NCI-H446 treated with DMSO at 0.1 percent for 48 hours (cell line): ENCODE results near the gene GPR137B.
"Not testable (repeated sequence)": the region's sequence is repeated elsewhere in the genome, so short reads cannot be mapped to it uniquely, and the experiment has no call there.

Source experiments
- DNase-seq: peaks from one replicate; lab custom pipeline; 2025; lab: John Stamatoyannopoulos, UW

Gene GPR137B

DNA sequence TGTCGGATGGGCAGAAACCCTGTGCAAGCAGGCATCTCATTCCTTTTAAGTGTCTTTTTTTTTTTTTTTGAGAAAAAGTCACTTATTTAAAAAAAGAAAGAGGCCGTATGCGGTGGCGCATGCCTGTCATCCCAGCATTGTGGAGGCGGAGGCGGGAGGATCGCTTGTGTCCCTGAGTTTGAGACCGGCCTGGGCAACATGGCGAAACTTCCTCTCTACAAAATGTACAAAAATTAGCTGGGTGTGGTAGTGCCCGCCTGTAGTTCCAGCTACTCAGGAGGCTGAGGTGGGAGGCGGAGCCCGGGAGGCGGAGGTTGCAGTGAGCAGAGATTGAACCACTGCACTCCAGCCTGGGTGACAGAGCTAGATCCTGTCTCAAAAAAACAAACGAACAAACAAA is 1.7 kb downstream of the GPR137B start:
- no peak for DNase-seq

DNA sequence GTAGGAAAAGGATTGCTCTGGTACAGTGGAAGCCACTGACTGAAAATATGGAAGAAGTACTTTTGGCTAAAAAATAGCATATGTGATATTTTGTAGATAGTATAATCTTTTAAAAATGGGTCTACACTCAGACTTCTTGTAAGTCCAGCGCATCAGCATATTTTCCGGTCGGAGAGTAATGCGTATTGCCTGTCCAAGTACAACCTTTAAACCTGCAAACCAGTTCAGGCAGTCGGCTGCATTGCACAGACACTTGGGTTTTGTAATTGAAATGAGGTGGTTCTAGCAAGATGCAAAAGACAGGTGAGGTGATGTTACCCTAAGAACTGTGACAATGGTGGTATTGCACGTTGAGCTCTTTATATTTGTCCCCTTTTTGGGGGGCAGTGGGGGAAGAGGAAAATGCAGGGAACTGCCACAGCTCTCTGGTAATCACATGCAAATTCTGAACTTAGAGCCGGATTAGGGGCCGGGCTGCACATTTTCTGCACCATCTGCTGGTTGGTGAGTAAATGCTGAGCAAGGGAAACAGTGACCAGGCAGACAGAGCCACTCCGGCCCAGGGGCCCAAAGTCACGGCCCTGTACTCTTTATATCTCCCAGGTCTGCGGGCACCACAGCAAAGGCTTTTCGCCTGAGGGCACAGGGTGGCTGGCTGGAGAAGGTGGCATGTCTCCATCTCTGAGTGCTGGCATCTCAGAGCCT is 2.3 kb downstream of the GPR137B start:
- DNase-seq: no peak

DNA sequence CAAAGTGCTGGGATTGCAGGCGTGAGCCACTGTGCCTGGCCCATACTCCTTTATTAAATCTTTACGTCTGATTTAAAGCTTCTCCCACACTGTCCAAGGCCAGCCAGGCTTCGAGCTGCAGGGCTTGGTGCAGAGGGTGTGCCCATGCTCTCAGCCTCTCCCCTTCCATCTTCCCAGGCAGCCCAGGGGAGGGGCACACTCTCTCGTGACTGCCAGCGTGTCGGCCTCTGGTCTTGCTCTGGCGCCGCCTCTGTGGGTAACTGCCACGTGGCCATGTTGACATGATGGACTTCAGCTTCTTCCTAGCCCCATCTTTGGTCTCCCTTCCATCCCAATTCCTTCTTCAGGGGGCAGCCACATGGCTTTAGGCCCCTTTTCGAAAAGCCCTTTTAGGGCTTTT is 4.7 kb downstream of the GPR137B start:
- no peak for DNase-seq

DNA sequence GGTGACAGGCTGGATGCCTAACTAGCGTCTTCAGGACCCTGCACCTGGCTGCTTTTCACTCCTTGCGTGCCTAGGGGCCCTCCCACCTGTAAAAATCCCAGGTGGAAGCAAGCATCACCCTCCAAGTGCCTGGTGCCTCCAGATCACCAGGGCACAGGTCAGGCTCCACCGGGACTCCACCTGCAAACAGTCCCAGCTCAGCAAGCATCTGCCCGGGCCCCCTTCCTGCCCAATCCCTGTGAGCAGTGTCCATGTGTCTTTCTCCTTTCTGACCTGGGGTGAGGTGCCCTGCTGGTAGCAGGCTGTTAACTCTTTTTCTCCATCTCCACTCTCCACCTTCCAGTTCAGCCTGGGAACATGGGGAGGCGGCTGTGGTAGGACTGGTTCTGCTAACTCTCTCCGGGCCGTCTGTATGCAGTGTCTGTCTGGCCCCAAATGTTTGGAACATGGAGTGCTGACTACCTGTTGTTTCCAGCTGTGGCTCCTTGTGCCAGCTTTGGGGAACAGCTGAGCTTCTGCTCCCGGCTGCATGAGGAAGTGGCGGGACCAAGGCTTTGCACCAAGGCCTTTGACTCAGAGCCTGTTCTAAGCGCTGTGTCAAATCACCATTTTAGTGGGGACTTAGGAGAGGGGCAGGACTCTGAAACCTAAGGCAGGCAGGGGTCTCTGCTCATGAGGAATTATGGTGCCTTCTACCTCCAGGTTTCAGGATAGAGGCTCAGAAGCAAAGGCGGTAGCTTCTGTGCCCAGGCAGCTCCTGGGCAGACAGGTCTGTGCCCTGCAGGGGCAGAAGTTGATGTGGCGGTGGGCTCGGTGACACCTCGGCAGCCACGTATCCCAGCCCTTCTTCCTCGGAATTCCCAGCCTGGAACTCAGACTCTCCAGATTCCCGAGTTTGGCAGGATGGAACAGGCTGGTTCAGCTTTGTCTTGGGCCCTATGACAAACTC is 5.5 kb downstream of the GPR137B start:
- DNase-seq: no peak

DNA sequence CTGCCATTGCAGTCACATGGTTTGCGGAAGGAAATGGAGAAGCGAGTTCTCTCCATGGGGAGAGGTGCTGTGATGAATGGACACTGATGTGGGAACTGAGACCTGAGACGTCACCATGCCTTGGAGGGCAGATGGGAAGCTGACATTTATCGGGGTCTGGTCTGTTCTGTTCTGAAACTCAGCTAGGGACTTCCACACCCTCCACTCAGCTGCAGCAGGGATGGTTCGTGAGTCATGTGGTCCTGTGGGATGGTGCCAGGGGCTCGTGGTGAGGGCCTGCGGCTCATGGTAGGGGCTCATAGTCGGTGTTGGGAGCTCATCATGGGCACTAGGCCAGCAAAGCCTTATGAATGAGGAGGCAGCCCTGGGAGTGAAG is 6.1 kb downstream of the GPR137B start:
- no peak for DNase-seq

DNA sequence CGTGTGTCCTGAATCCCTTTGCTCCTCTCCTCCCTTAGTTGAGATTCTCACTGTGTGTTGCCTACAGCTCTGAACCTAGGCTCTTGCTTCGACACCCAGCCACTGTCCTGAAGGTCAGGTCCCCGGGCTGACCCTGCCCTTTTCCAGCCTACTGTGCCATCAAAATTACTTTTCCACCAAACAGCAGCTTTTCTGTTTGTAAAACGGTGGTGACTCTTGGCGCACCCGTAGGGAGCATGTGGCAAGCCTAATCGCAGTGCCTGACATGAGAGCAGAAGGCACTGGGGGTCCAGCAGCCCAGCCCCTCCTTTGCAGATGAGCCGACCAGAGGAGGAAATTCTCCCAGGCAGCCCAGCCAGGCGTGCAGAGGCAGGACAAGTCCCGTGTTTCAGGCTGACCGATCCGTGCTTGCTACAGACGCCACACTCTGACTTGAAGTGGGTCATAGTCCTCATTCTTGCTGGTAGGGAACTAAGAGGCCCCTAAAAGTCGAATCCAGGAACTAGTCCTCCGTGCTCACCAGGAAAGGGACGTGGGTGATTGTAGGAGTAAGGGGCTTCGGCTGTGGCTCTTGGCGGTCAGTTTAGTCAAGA is 6.8 kb downstream of the GPR137B start:
- no peak for DNase-seq

DNA sequence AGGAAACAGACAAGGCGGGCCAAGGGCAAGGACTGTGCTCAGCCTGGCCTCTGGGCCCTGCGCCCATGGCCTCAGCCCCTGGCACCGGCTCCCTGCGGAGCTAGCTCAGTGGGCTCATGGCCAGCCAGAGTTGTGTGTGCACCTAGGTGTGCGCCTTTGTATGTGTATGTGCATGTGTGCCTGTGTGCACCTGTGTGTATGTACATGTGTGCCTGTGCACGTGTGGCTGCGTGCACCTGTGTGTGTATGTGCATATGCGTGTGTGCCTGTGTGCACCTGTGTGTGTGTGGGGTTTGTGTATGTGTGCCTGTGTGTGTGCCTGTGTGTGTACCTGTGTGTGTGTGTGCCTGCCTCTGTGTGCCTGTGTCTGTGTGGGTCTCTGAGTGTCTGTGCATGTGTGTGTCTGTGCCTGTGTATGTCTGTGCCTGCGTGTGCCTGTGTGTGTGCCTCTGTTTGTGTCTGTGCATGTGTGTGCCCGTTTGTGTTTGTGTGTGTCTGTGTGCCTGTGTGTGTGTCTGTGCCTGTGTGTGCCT is 7.4 kb downstream of the GPR137B start:
- DNase-seq: no peak

DNA sequence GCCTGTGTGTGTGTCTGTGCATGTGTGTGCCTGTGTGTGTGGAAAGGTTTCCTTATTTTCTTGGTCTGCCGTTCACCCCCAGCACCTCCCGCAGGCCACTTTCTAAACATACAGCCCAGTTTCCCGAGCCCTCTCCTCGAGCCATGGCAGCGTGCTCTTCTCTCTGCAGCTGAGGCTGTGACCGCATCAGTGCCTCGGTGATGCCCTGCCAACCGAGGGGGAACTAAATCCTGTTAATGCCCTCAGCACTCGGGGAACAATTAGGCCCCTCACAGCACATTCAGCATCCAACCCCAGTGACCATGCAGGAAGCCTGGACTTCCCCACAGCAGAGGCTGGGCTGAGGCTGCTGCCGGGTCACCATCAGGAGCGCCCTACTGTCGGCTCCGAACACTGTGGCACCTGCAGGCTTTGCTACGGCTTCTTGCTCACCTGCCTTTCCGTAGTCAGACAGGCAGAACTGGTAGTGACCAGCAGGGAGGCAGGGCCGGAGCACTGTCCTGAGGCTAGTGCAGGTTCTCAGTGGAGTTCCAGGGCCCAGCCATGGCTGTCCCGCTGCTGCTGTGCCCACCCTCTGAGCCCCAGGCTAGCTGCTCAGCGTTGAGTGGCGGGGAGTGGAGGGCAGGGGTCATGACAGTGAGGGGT is 8.1 kb downstream of the GPR137B start:
- no peak for DNase-seq

DNA sequence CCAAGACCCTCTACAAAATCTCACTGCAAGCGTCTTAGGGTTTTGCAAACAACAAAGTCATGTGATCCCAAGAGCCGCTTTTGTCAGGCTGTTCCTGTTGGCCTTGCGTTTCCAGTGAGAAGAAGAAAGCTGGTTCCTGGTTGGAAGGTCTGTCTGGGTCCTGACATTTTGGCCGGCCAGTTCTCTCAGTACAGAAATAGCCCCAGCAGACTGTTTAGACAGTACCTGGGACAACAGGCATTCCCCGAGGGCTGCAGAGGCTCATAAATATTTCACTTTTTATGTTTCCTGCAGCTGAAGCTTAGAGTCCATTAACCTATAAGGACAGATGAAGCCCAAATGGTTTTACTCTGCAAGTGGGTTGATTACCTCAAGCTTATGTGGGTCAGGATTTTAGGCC is 8.6 kb downstream of the GPR137B start:
- DNase-seq: no peak

DNA sequence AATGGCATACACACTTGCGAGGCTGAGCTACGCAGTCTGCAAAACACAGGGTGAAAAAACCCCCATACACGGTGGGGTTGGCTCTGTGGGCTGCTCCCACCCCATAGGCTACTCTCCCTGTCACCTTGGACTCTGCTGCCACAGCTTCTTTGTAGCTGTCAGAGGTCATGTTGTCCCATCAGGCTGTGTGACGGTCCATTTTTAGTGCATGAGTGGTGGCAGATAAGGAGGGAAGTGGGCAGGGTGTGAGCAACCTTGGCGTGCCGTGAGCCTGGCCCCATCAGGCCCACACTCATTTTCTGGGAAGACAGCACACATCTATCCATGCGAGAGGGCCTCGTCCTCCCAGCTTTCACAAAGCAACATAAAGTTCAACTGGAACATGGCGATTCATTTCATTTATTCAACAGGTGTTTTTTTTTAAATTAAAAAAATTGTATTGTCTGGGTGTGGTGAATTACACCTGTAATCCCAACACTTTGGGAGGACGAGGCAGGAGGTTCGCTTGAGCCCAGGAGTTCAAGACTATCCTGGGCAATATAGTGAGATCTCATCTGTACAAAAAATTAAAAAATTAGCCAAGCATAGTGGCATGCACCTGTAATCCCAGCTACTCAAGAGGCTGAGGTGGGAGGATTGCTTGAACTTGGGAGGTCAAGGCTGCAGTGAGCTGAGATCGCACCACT is 9.5 kb downstream of the GPR137B start:
- DNase-seq: no peak

DNA sequence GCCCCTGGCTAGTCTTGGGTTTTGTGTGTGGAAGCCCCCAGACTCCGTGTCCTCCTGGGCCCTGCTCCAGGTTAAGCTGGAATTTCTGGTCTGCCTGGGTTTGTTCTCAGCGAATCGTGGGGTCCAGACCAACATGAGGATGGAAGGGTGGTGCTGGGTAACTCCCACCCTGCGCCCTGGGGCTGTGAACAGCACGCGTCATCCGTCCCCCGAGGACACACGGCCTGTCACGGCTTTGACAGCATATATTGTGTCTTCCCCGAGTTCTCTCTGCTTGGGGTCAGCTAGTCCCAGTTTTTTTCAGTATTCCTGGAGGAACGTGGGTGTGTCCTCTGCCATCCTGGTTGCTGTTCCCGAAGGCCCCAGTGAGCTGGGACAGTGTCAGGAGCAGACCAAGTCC is 11.8 kb downstream of the GPR137B start:
- no peak for DNase-seq

DNA sequence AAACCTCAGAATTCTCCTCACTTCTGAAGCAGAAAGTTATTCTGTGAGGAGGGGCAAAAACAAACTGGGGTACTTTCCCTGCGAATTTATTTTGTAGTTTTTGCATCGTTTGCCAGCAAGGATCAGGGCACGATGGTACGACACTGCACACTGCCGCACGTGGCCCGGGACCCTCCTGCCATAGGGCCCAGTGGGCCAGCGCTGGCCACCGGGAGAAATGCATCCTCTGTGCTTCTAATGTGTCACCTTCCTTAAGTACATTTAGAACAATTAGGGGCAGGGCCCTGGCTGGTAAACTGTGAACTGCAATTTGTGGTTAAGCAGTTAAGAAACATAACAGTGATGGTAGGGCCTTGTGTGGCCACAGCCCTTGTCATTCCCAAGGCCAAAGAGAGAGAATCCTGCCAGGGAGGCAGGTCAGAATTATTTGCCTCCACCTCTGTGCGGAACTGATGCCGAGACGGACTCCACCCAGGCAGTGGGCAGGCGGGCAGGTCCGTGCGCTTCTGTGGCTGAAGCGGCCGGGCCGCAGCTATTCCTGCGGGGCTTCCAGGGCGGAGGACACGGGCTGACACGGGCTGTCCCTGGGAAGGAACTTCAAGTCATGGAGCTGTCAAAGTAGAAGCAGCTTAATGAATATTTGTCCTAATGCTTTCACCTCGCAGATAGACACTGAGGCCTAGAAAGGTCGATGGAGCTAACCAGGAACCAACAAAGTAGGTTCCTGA is 12.5 kb downstream of the GPR137B start:
- DNase-seq: no peak

DNA sequence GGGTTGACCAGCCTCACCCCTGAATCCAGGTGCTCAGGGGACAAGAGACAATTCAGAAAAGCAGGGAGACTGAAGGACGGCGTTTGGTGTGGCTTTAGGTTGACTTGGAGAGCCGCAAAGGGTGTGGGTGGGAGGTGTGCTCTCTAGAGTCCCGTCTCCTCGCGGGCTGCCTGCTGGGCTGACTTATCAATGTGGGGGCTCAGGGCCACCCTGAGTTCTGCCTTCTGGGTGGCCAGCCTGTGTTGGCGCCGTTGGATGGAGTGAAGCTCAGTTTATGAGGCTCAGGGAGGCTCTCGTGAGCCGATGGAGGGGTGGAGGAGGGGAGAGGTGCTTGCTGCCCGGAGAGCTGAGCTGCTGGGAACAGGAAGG is 13.0 kb downstream of the GPR137B start:
- DNase-seq: no peak

DNA sequence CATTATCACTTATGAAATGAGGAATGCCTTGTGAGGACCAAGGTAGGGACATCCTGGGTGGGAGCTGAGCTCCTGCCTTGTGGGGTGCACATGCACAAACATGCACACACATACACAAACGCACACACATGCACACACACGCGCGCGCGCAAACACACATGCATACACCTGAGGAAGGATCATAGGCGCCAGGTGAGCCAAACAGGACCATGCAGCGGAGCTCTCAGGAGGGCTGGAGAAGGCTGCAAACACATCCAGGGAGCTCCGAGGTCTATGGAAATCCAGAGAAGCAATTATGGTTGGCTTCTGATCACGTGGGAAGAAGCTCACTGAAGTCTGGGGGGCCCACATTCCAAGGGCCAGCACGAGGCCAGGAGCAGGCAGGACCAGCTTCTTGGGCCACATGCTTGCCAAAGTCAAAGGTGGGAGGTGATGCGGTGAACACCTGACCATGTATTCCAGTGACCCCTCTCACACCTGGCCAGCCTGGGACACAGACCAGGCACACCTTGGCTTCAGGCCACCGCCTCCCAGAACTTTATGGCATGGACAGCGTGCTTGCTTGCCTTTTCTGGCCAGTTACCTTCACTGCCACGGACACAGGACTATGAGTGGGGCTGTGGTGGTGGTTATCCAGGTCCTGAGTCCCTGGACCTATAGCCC is 13.6 kb downstream of the GPR137B start:
- no peak for DNase-seq

DNA sequence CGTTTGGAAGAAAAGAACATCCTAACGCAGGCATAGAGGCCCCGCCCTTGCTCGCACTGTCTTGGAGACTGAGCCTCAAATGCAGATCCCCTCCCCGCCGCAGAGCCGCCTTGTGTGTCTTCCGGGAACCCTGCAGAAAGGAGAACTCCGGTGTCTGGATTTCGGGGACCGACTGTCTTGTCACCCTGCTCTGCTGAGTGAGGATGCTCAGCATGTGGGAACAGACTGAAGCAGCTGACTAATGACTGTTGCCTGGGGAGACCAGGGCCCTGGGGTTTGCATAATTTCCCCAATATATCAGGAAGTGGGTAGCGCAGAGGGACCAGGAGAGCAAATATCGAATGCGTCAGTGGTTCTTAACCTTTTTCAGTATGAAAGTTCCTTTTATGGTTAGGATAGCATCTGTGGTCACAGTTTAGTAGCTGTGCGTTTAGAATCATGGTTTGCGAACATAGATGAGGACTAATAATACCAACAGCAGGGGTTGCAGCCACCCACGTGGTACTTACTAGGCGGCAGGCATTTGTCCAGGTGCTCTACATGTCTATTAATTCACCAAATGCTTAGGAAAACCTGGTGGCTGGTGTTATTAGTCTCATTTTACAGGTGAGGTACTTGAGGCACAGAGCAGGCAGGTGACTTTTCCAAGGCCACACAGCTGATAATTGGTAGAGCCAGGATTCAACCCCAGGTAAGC is 14.3 kb downstream of the GPR137B start:
- no peak for DNase-seq

DNA sequence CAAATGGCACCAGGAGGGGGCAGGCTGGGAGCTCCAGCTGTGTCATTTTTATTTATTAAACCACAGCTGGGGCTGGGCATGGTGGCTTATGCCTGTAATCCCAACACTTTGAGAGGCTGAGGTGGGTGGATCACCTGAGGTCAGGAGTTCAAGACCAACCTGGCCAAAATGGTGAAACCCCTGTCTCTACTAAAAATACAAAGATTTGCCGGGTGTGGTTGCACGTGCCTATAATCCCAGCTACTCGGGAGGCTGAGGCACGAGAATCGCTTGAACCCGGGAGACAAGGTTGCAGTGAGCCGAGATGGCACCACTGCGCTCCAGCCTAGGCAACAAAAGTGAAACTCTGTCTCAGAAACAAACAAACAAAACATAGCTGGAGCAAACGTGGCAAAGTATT is 15.7 kb downstream of the GPR137B start:
- DNase-seq: not testable (repeated sequence)

DNA sequence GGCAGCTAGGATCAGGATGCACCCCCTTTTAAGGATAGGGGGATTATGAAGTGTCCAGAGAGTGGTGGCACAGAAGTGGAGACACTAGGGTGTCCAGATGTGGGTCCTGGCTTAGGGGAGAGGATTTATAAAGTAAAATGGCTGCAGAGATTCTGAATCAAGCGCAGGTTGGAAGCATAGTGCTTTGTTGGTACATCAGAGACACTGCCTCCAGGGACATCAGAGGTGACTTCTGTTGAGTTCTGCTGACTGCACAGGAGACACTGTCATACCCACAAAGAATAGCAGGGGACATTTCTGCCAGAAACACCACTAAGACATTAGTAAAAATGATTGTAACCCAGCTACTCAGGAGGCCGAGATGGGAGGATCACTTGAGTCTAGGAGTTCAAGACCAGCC is 16.4 kb downstream of the GPR137B start:
- DNase-seq: no peak

DNA sequence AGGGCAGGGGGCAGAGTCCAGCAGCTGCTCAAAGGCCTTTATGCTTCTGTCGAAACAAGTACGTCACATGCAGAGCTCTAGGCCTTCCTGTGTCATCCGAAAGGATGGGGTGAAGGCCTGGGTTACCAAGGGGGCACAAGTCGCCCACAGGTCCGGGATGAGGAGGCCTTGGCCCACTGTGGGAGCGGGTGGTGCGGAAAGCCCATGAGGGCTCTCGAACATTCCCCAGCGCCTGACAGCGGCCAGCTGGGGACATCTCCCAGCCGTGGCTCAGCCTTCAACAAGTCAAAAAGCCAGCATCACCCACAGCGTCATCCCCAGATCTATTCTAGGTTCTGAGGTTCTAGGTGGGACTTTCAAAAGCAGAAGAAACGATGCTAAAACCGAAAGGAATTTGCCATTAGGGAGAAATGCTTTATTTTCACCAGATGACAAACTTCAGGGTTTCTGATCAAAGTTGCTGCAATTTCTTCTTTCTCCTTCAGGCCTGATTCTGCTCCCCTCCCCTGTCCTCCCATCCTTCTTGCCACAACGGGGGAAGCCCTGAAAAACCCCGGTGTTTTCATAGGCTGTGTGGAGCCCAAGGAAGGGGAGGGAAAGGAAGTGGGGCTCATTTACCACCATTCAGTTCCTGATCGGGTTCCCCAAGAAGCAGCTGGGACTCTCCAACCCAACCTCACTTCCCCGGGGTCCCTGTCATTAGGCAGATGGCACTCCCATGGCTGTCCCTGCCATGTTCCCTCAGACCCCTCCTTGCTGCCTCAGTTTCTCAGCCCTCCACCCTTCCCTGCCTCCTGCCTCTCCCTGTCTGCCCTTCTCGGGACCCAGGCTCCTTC is 17.6 kb downstream of the GPR137B start:
- DNase-seq: no peak

DNA sequence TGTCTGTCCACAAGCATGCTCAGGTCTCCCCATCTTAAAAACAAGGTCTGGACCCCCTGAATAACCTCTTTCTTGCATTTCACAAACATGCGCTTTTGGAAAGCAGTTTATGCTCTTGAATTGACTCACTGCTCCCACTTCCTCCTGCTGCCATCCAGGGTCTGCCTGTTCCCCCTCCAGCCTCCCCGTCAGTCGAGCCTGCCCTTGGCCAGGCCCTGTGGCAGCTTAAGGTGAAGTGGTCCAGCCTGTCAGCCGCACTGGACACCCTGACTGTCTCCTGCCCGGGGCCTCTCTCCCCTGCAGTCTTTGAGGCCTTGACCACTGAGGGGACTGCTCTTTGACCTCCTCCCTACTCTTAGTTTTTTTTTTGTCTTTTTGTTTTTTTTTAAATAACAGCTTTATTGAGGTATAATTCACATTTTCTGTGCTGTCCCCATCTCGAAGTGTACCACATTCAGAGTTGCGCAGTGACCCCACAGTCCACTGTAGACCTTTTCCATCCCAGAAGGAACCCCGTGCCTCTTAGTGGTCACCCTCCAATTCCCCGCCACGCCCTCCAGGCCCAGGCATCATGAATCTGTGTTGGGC is 18.3 kb downstream of the GPR137B start:
- no peak for DNase-seq
